Measurements from ENCODE around the gene PHTF2. TPM values are rescaled to one million over a fixed set of nuclear protein-coding genes. Genes with fewer than 3 reads are reported as not detected.
A peak's percentile ranks its signal among the peaks of the same experiment; 100 is the strongest.

PHTF2 gene
- 24.9 TPM for polyA plus RNA-seq (2012; ENCODE audit: missing spikeins)

- DNase-seq (ENCODE audit: insufficient read length): peak; percentile 72
- peak; percentile 96 for FAIRE-seq
- no peak for TF ChIP-seq POLR2AphosphoS5 (IDR thresholded peaks at IDR 0.05; ENCODE audit: low read depth, low read length)
- TF ChIP-seq TAF1 (IDR thresholded peaks at IDR 0.05; ENCODE audit: borderline replicate concordance, low read depth, low read length): peak; percentile 52; the same call in 1 of the 2 replicates
- peak; percentile 27; the same call in 1 of the 2 replicates for TF ChIP-seq POLR2A (IDR thresholded peaks at IDR 0.05; ENCODE audit: low read depth, low read length)
These were observed at the start of gene PHTF2, which contains the start of gene TMEM60 for GRCh38 chr7:77798394-77799077. Gene PHTF2, plus strand, starts transcription at chr7:77798773. Gene TMEM60, minus strand, starts transcription at chr7:77798434. Its CDS starts 4,061 bp downstream, at chr7:77794373.

GRCh38 chr7:77752016-77752415, 46.6 kb upstream of the PHTF2 start:
- no peak for FAIRE-seq
- no peak for TF ChIP-seq TAF1 (IDR thresholded peaks at IDR 0.05; ENCODE audit: borderline replicate concordance, low read depth, low read length)
- TF ChIP-seq POLR2A (IDR thresholded peaks at IDR 0.05; ENCODE audit: low read depth, low read length): no peak
- no peak for DNase-seq (ENCODE audit: insufficient read length)

GRCh38 chr7:77753173-77753572, 45.4 kb upstream of the PHTF2 start:
- no peak for DNase-seq (ENCODE audit: insufficient read length)
- TF ChIP-seq POLR2AphosphoS5 (IDR thresholded peaks at IDR 0.05; ENCODE audit: low read depth, low read length): no peak
- FAIRE-seq: no peak

DNA sequence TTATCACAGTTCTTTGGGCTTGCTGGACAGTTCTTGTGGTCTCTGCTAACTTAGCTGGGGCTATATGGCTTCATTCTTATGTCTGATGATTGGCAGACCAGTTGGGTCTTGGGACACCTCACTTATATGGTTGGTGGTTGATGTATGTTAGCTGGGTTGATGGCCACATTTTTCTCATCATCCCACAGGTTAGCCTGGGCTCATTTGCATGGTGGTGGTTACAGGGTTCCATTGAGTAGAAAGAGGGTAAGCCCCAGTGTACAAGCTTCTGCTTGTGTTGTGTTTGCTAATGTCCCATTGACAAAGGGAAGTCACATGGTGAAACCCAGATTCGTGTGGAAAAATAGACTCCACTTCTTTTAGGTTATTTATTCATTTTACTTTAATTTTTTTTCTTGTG, 41.0 kb upstream of the PHTF2 start:
- DNase-seq (ENCODE audit: insufficient read length) (no peak), FAIRE-seq (peak; percentile 64)
- no peak for TF ChIP-seq POLR2AphosphoS5 (IDR thresholded peaks at IDR 0.05; ENCODE audit: low read depth, low read length)
- no peak for TF ChIP-seq POLR2A (IDR thresholded peaks at IDR 0.05; ENCODE audit: low read depth, low read length)
- TF ChIP-seq TAF1 (IDR thresholded peaks at IDR 0.05; ENCODE audit: borderline replicate concordance, low read depth, low read length): no peak

DNA sequence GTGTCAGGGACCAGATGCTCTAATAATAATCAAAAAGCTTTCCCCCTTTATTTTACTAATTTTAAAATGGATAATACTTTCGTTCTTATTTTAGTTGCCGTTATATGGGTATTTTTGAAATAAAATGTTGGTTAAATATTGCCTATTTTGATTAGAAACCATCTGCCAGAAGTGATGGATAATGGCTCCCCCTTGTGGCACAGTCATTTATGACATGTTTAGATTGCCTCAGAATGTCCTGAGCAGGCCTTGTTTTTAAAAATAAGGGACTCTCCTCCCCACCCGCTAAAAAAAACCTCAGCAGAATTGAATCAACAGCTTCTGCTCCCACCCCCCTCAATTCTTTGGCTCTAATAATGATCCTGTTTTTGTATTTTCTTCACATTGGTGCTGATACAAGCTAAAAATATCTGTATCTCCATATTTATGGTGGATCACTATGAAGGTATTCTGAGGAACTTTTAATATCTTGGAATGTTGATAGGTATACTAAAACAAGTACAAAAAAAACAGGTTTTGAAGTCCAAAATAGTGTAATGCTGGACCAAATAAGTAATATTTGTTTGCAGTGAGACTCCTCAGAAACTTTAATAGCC, 39.2 kb upstream of the PHTF2 start:
- DNase-seq (ENCODE audit: insufficient read length): no peak
- peak; percentile 69 for FAIRE-seq
- TF ChIP-seq TAF1 (IDR thresholded peaks at IDR 0.05; ENCODE audit: borderline replicate concordance, low read depth, low read length) (no peak), POLR2A (IDR thresholded peaks at IDR 0.05; ENCODE audit: low read depth, low read length) (no peak), POLR2AphosphoS5 (IDR thresholded peaks at IDR 0.05; ENCODE audit: low read depth, low read length) (no peak)

GRCh38 chr7:77760809-77761453, 37.6 kb upstream of the PHTF2 start:
- DNase-seq (ENCODE audit: insufficient read length): no peak
- peak; percentile 36 for FAIRE-seq
- no peak for TF ChIP-seq POLR2AphosphoS5 (IDR thresholded peaks at IDR 0.05; ENCODE audit: low read depth, low read length)
- no peak for TF ChIP-seq TAF1 (IDR thresholded peaks at IDR 0.05; ENCODE audit: borderline replicate concordance, low read depth, low read length)
- no peak for TF ChIP-seq POLR2A (IDR thresholded peaks at IDR 0.05; ENCODE audit: low read depth, low read length)

DNA sequence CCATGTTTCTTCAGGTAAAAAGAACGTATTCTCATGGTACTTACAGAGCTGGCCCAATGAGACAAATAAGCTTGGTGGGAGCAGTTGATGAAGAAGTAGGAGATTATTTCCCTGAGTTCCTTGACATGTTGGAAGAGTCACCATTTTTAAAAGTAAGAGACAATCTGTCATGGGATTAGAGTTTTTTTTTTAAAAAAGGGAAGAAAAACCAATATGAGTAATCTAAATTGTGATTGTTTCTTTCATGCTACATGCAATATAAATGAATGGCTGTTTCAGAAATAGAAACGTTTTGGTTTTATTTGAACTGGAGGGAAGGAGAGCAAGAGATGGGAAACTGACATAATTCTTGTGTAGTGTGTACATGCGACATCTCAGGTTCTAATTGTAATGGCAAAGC, 33.1 kb upstream of the PHTF2 start:
- FAIRE-seq: no peak
- DNase-seq (ENCODE audit: insufficient read length): no peak
- TF ChIP-seq POLR2A (IDR thresholded peaks at IDR 0.05; ENCODE audit: low read depth, low read length) (no peak), POLR2AphosphoS5 (IDR thresholded peaks at IDR 0.05; ENCODE audit: low read depth, low read length) (no peak), TAF1 (IDR thresholded peaks at IDR 0.05; ENCODE audit: borderline replicate concordance, low read depth, low read length) (no peak)

DNA sequence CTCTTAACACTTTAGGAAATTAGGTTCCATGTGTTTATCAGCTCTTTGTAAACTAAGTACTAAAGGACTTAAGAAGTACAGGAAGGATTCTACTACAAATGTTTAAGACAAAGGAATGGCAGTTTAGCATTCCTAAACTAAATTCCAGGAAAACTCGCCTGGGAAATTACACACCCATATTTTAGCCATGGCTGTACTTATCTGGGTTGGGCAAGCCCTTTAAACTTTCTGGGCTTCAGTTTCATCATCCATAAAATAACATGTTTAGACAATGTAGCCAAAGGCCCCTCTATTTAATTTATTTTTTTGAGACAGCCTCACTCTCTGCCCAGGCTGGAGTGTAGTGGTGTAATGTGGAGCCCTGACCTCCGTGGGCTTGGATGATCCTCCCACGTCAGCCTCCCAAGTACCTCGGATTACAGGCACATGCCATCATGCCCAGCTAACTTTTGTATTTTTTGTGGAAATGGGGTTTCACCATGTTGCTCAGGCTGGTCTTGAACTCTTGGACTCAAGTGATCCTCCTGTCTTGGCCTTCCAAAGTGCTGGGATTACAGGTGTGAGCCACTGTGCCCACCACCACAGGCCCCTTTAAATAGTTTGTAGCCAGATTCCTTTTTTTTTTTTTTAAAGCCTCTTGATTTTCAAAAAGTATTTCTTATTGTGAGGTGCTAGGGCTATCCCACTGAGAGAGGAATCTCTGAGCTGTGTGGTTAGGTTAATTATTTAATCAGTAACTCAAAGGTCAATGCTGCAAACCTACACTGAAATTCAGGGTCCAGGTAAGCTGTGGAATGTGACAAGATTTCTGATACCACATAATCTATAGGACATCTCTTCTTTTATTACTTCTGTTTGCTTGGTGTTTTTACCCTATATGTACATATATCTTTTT, 32.4 kb upstream of the PHTF2 start:
- FAIRE-seq: peak; percentile 9
- TF ChIP-seq POLR2AphosphoS5 (IDR thresholded peaks at IDR 0.05; ENCODE audit: low read depth, low read length) (no peak), TAF1 (IDR thresholded peaks at IDR 0.05; ENCODE audit: borderline replicate concordance, low read depth, low read length) (no peak), POLR2A (IDR thresholded peaks at IDR 0.05; ENCODE audit: low read depth, low read length) (no peak)

GRCh38 chr7:77766801-77767605, 31.6 kb upstream of the PHTF2 start:
- no peak for FAIRE-seq
- no peak for DNase-seq (ENCODE audit: insufficient read length)
- TF ChIP-seq POLR2AphosphoS5 (IDR thresholded peaks at IDR 0.05; ENCODE audit: low read depth, low read length) (no peak), POLR2A (IDR thresholded peaks at IDR 0.05; ENCODE audit: low read depth, low read length) (no peak), TAF1 (IDR thresholded peaks at IDR 0.05; ENCODE audit: borderline replicate concordance, low read depth, low read length) (no peak)

More for the DNA sequence above, 32.4 kb upstream of the PHTF2 start:
- DNase-seq (ENCODE audit: insufficient read length): no peak

- TF ChIP-seq TAF1 (IDR thresholded peaks at IDR 0.05; ENCODE audit: borderline replicate concordance, low read depth, low read length) (no peak), POLR2AphosphoS5 (IDR thresholded peaks at IDR 0.05; ENCODE audit: low read depth, low read length) (no peak), POLR2A (IDR thresholded peaks at IDR 0.05; ENCODE audit: low read depth, low read length) (no peak)
- FAIRE-seq (no peak), DNase-seq (ENCODE audit: insufficient read length) (no peak)
These were observed 28.3 kb upstream of the PHTF2 start for GRCh38 chr7:77770316-77770715.

Measured in GM12892 (cell line).